GM18868 (cell line): Measurements from ENCODE around the gene PTGER1.
"Not testable (repeated sequence)": the region's sequence is repeated elsewhere in the genome, so short reads cannot be mapped to it uniquely, and the experiment has no call there.

Experiments used
- ATAC-seq: cut with Tn5 transposase; IDR thresholded peaks from one replicate; pipeline ENCODE4 v1.9.1; 2021; ENCODE audit warnings: mild to moderate bottlenecking, moderate library complexity; ENCODE audit not compliant: unreplicated experiment

The PTGER1 gene, protein sequence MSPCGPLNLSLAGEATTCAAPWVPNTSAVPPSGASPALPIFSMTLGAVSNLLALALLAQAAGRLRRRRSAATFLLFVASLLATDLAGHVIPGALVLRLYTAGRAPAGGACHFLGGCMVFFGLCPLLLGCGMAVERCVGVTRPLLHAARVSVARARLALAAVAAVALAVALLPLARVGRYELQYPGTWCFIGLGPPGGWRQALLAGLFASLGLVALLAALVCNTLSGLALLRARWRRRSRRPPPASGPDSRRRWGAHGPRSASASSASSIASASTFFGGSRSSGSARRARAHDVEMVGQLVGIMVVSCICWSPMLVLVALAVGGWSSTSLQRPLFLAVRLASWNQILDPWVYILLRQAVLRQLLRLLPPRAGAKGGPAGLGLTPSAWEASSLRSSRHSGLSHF

DNA sequence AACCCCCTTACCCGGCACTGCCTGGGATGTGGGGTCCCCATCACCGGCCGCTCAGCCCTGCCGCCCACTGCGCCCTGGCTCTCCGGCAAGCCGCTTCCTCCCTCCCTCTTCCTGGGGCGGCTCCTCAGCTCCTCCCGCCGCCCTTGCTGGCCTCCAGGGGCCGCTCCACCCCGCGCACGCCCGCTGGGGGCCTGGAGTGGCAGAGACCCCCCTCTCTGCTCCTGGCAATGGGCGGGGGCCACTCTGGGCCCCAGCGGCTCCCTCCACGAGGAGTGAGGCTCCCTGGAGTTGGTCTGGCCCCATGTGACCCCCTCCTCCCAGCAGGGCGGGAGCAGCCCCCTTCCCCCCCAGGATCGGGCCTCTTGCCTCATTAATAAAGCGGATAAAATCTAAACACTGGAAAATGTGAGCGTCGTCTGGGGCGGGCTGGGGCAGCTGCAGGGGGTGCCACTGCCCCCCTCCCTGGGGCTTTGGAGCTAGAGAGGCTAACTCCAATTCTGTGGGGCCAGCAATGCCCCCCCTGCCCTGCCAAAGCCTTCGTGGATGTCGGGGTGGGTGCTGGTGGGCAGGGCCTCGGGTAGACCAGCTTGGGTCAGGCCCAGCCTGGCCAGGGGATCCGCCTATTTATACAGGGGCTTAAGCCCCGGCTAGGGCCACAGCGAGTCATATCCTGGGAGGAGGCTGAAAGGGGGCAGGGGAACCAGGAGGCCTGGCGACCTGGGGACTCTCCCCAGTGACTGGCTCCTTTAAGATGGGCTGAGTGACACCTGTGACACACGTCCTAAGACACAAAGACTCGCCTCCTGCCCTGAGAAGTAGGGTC lies at the start of gene PTGER1:
TSS of gene PTGER1 (minus strand) at position 104 of the 823 bp plus-strand sequence. CDS start 1,034 bp downstream, outside the sequence.
- no peak for ATAC-seq

DNA sequence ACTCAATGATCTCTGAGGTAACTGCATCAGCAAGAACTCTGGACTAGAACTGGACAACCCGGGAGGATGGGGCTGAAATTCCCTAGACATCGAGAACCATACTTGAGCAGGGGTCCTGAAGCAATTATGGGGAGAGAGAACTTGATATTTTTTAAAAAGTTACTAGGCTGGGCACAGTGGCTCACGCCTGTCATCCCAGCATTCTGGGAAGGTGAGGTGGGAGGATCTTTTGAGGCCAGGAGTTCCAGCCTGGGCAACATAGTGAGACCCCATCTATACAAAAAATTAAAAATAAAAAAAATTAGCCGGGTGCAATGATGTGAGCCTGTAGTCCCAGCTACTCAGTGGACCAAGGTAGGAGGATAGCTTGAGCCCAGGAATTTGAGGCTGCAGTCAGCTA lies 45.4 kb upstream of the PTGER1 start:
- ATAC-seq = no peak

DNA sequence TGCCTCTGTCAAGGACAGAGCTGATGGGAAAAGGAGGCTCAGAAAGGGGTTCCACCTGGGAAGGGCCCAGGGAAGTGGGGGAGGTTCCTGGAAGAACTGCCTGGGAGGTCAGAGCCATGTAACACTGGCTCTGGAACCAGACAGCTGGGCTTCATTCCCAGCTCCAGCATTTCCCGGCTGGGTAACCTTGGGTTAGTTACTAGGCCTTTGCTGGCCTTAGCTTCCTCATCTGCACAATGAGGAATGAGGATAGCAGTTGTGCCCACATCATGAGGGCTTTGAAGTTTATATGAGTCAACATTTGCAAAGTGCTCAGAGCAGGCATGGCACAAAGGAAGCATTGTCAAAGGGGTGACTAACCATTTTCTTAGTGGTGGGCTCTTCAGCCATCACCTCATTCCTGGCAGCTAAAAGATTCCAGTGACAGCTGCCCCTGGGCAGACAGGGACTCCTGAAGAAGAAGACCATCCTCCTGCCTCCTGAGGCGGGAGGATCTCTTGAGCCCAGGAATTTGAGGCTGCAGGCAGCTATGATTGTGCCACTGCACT lies 44.8 kb upstream of the PTGER1 start:
- no peak for ATAC-seq

GRCh38 chr19:14519245-14519859 lies 44.2 kb upstream of the PTGER1 start:
- no peak for ATAC-seq

- peak; percentile 62 for ATAC-seq
These were observed 42.8 kb upstream of the PTGER1 start, which contains the start of gene DNAJB1 for GRCh38 chr19:14517840-14518505. DNAJB1 (minus strand) TSS chr19:14518397; CDS start chr19:14518349, 48 bp downstream.

DNA sequence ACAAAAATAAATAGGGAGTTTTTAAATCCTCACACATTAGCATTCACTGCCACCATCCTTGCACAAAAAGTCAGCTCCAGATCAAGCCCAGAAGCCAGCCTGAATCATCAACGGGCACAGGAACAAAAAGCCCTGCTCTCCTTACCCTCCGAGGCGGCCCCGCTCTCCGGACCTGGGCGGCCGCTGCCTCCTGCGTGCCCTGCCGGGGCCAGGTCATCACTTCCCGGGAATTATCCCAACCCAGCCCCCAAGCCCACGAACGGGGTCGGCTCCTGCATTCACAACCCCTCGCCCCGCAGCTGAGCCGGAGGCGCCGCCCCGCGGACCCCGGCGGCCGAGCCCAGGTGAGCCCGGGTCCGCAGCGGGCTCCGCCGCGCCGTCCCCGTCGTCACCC lies 42.3 kb upstream of the PTGER1 start:
- no peak for ATAC-seq

GRCh38 chr19:14516746-14517438 lies 41.7 kb upstream of the PTGER1 start:
- no peak for ATAC-seq

DNA sequence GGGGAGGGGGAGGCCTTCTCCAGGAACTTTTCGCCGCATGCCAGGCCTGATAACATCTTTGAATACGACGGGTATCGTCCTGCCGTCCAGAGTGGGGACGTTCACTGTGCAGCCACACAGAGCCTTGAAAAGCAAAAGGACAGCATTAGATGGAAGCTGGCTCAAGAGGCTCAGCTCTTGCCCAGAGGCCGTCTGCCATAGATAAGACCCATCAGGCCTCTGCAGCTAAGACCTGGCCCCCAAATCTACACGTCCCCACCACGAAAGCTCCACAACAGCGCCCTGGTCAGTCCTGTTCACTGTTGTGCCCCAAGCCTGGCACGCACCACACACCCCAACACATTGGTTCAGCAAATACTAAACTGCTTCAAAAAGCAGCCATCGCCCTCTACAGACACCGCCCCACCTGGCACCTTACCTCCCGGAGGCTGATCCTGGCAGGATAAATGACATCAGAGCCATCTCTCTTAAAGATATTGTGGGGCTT lies 40.9 kb upstream of the PTGER1 start:
- no peak for ATAC-seq

GRCh38 chr19:14515501-14516047 lies 40.4 kb upstream of the PTGER1 start:
- ATAC-seq = no peak

- ATAC-seq = no peak
These were observed 39.2 kb upstream of the PTGER1 start for GRCh38 chr19:14514215-14514863.

DNA sequence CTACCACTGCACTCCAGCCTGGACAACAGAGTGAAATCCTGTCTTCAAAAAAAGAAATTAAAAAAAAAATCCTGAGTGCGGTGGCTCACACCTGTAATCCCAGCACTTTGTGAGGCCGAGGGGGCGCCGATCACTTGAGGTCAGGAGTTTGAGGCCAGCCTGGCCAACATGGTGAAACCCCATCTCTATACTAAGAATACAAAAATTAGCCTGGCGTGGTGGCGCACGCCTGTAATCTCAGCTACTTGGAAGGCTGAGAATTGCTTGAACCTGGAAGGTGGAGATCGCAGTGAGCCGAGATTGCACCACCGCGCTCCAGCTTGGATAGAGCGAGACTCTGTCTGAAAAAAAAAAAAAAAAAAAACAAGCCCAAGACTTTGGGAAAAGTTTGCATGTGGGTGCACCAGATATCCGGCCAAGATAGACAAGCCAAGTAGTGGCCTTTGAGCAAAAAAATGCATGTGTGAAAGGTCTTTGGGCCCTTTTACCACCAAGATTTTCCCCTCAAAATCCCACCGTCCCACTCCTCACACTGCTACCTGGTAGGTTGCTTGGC lies 37.3 kb upstream of the PTGER1 start:
- ATAC-seq = no peak

- no peak for ATAC-seq
These were observed 36.1 kb upstream of the PTGER1 start for GRCh38 chr19:14511229-14511593.

- ATAC-seq = no peak
These were observed 35.4 kb upstream of the PTGER1 start for GRCh38 chr19:14510311-14511228.

- no peak for ATAC-seq
These were observed 32.8 kb upstream of the PTGER1 start for GRCh38 chr19:14507704-14508542.

GRCh38 chr19:14505488-14506239 lies 30.5 kb upstream of the PTGER1 start:
- ATAC-seq = no peak

DNA sequence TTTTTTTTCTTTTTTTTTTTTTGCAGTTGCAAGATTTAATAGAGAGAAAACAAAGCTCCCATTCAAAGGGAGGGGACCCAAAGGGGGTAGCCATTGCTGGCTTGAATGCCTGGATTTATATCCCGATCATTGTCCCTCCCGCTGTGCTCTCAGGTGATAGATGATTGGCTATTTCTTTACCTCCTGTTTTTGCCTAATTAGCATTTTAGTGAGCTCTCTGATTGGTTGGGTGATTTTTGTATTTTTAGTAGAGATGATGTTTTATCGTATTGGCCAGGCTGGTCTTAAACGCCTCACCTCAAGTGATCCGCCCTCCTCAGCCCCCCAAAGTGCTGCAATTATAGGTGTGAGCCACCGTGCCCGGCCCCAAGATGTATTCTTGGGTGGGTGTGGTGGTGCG lies 29.4 kb upstream of the PTGER1 start:
- ATAC-seq = not testable (repeated sequence)
